PC-3 (cell line): ENCODE measurements around the gene EIF3M.

Source experiments
- EZH2 ChIP-seq: fragments of 300-600 bp; sonication (generic); IDR thresholded peaks from one replicate; pipeline ENCODE4 v1.6.1; 2017; ENCODE audit warnings: antibody characterized with exemption, mild to moderate bottlenecking, low read length; ENCODE audit not compliant: unreplicated experiment
- EZH2phosphoT487 ChIP-seq: fragments of 300-600 bp; sonication (generic); IDR thresholded peaks from 2 replicates; pipeline ENCODE4 v1.6.1; 2018; ENCODE audit warnings: mild to moderate bottlenecking, antibody characterized with exemption, low read length, borderline replicate concordance

GRCh38 chr11:32635819-32636218 lies 52.2 kb downstream of the EIF3M start:
- no peak for TF ChIP-seq EZH2
- TF ChIP-seq EZH2phosphoT487, result no peak
